ENCODE results near the gene PYROXD2. TPM values are rescaled to one million over a fixed set of nuclear protein-coding genes. Genes with fewer than 3 reads are reported as not detected.

Gene PYROXD2
- polyA plus RNA-seq, 1 donor from 2014 or later = 0.11 TPM

- no peaks in the 10 kb centered on the region for H3K9me3 ChIP-seq (ENCODE audit: low read length)
- H3K79me2 ChIP-seq (replicated peaks; ENCODE audit: insufficient read depth, low read length) = no peaks in the 10 kb centered on the region
- H3K27me3 ChIP-seq (ENCODE audit: insufficient read depth, low read depth, low read length) = no peaks in the 10 kb centered on the region
- no peak overlapping the region for H3K27ac ChIP-seq (ENCODE audit: low read length)
- no peak overlapping the region for H2AFZ ChIP-seq (ENCODE audit: low read depth, low read length)
- no peaks in the 10 kb centered on the region for H3F3A ChIP-seq (ENCODE audit: insufficient read depth, low read length, poor library complexity, severe bottlenecking)
- H3K36me3 ChIP-seq (ENCODE audit: insufficient read depth, low read length) = no peaks in the 10 kb centered on the region
- H3K4me3 ChIP-seq (ENCODE audit: low read length) = no peak overlapping the region
- H4K20me1 ChIP-seq (ENCODE audit: insufficient read depth) = no peaks in the 10 kb centered on the region
- no peak for TF ChIP-seq EP300 (conservative IDR thresholded peaks at IDR 0.05; ENCODE audit: poor library complexity, severe bottlenecking)
- no peak for TF ChIP-seq MXI1 (conservative IDR thresholded peaks at IDR 0.05; ENCODE audit: poor library complexity, severe bottlenecking)
- TF ChIP-seq EZH2 (IDR thresholded peaks at IDR 0.05; ENCODE audit: borderline replicate concordance, insufficient read depth, low read length, poor library complexity, severe bottlenecking) = no peak
- TF ChIP-seq RAD21 (conservative IDR thresholded peaks at IDR 0.05) = no peak
- no peak for TF ChIP-seq SMC3 (conservative IDR thresholded peaks at IDR 0.05; ENCODE audit: poor library complexity)
- TF ChIP-seq, protein P1, sequence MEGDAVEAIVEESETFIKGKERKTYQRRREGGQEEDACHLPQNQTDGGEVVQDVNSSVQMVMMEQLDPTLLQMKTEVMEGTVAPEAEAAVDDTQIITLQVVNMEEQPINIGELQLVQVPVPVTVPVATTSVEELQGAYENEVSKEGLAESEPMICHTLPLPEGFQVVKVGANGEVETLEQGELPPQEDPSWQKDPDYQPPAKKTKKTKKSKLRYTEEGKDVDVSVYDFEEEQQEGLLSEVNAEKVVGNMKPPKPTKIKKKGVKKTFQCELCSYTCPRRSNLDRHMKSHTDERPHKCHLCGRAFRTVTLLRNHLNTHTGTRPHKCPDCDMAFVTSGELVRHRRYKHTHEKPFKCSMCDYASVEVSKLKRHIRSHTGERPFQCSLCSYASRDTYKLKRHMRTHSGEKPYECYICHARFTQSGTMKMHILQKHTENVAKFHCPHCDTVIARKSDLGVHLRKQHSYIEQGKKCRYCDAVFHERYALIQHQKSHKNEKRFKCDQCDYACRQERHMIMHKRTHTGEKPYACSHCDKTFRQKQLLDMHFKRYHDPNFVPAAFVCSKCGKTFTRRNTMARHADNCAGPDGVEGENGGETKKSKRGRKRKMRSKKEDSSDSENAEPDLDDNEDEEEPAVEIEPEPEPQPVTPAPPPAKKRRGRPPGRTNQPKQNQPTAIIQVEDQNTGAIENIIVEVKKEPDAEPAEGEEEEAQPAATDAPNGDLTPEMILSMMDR (IDR thresholded peaks at IDR 0.05; ENCODE audit: poor library complexity, severe bottlenecking) = no peak
- TF ChIP-seq POLR2AphosphoS5 (IDR thresholded peaks at IDR 0.05) = no peak
- TF ChIP-seq REST (IDR thresholded peaks at IDR 0.05; ENCODE audit: borderline replicate concordance) = no peak
- TF ChIP-seq TAF1 (IDR thresholded peaks at IDR 0.05; ENCODE audit: low read depth) = no peak
- H3K9ac ChIP-seq (ENCODE audit: low read length) = no peak overlapping the region
- no peak overlapping the region for H3K4me2 ChIP-seq (ENCODE audit: low read length)
- H3K9me2 ChIP-seq (ENCODE audit: insufficient read depth, low read length) = no peaks in the 10 kb centered on the region
These were observed 76.1 kb downstream of the PYROXD2 start for GRCh38 chr10:98338896-98339295.

DNA sequence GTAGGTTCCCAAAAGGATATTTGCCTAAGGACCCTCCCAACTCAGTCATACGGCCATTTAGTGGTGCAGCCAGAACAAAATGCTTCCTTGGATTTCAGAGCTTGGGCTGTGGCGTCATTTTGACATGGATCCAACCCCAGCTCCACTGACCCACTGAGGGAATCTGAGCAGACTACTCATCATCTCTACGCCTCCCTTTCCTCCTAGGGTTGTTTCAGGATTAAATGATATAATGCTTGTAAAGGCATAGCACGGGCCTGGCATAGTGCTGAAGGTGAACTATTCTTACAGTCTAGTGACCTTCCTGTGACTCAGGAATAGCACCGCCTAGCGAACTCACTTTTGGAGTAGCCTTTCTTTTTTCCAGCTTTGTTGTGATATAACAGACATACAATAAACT lies 76.7 kb downstream of the PYROXD2 start:
- H3K36me3 ChIP-seq (ENCODE audit: insufficient read depth, low read length) = no peaks in the 10 kb centered on the region
- no peaks in the 10 kb centered on the region for H3K27me3 ChIP-seq (ENCODE audit: insufficient read depth, low read depth, low read length)
- no peak overlapping the region for H3K4me2 ChIP-seq (ENCODE audit: low read length)
- H2AFZ ChIP-seq (ENCODE audit: low read depth, low read length) = no peak overlapping the region
- H3K9me2 ChIP-seq (ENCODE audit: insufficient read depth, low read length) = no peaks in the 10 kb centered on the region
- H3F3A ChIP-seq (ENCODE audit: insufficient read depth, low read length, poor library complexity, severe bottlenecking) = no peaks in the 10 kb centered on the region
- no peak overlapping the region for H3K27ac ChIP-seq (ENCODE audit: low read length)
- H3K4me3 ChIP-seq (ENCODE audit: low read length) = no peak overlapping the region
- no peak for TF ChIP-seq REST (IDR thresholded peaks at IDR 0.05; ENCODE audit: borderline replicate concordance)
- TF ChIP-seq POLR2AphosphoS5 (IDR thresholded peaks at IDR 0.05) = no peak
- no peak for TF ChIP-seq EP300 (conservative IDR thresholded peaks at IDR 0.05; ENCODE audit: poor library complexity, severe bottlenecking)
- TF ChIP-seq RAD21 (conservative IDR thresholded peaks at IDR 0.05) = no peak
- TF ChIP-seq, protein P1 (IDR thresholded peaks at IDR 0.05; ENCODE audit: poor library complexity, severe bottlenecking) = no peak
- no peak for TF ChIP-seq TAF1 (IDR thresholded peaks at IDR 0.05; ENCODE audit: low read depth)
- TF ChIP-seq EZH2 (IDR thresholded peaks at IDR 0.05; ENCODE audit: borderline replicate concordance, insufficient read depth, low read length, poor library complexity, severe bottlenecking) = no peak
- TF ChIP-seq MXI1 (conservative IDR thresholded peaks at IDR 0.05; ENCODE audit: poor library complexity, severe bottlenecking) = no peak
- TF ChIP-seq SMC3 (conservative IDR thresholded peaks at IDR 0.05; ENCODE audit: poor library complexity) = no peak
- H3K9me3 ChIP-seq (ENCODE audit: low read length) = no peaks in the 10 kb centered on the region
- H4K20me1 ChIP-seq (ENCODE audit: insufficient read depth) = no peaks in the 10 kb centered on the region
- H3K79me2 ChIP-seq (replicated peaks; ENCODE audit: insufficient read depth, low read length) = no peaks in the 10 kb centered on the region
- no peak overlapping the region for H3K9ac ChIP-seq (ENCODE audit: low read length)

Data from neural cell (in vitro differentiated cells).